ENCODE data around the gene MYBBP1A.

GRCh38 chr17:4555873-4556759 lies 932 bp upstream of the MYBBP1A start:
- TF ChIP-seq CTCF (IDR thresholded peaks at IDR 0.05; ENCODE audit: low read depth, low read length) (no peak), POLR2A (IDR thresholded peaks at IDR 0.05; ENCODE audit: extremely low read depth, insufficient read length) (no peak)

All from NB4 (cell line).